ENCODE results near the gene TM4SF20.

DNA sequence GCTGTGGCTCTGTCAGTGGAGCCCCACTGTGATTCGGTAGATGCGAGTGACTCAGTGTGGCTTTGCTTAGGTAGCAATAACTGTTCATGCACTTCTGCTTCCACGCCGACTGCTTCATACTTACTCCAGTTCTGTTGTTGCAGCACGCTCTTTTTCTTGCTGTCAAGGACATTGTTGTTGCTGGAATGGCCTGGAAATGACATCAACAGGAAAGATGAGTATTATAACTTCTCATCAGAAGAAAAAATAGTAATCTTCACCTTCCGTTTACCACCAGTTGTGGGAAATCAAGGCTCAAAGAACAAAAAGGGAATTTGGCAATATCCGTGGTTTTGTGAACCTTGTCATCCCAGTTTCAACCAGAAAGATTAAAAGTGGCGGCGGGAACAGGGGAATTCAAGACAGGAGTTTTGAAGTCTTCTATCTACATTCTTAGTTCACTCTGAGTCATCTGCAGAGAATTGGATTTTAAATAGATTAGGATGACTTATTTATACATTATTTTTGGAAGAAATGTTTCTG lies 8.3 kb downstream of the TM4SF20 start:
- no peak for TF ChIP-seq POLR2AphosphoS5 (IDR thresholded peaks at IDR 0.05; ENCODE audit: borderline replicate concordance, low read depth, low read length)
- no peak for TF ChIP-seq EZH2 (IDR thresholded peaks at IDR 0.05)
